ENCODE measurements around the gene DGLUCY.

Gene DGLUCY

DNA sequence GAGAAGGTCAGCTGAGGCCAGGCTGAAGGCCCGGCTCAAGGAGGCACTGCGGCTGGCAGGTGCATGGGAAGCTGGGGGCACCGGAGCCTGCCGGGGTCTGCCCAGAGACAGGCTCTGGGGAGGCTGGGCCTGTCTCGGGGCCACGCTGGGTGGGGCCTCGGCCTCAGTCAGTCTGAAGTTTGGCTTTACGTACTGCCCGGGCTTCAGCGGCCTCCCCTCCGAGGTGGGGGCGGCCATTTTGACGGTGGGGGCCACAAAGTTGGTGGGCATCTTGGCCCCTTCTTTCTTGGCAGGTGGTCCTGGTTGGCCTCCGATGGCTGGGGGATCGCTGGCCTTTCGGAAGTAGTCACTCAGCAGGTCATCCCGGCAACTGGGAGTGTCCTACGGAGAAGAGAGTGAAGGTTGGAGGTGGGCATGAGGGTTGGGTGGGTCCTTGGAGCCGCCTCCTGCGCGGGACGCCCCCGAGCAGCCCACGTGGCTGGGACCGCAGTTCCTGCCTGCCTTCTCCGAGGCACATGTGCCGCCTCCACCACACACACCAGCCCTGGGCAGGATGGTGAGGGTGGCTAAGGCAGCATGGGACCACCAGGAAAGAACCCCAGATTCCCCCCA lies 159.5 kb downstream of the DGLUCY start:
- DNase-seq (ENCODE audit: low read depth in 3 of 3, low spot score in 1 of 3) = no peak

DNA sequence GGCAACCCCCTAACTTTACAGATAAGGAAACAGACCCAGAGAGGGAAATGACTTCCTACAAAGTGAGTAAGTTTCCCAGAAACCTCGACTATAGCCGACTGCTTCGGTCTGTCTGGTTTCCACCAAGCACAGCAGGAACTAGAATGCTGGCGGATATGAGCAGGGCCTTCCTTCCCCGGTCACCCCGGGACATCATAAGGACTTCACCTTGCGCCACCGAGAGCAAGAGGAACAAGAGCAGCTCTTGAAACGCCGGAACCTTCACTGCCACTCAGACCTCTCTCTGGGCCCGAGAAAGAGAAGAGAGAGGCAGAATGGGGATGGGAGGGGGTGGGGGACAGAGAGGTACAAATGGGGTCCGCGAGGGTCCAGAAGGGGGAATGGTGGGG lies 160.0 kb downstream of the DGLUCY start:
- no peak for DNase-seq (ENCODE audit: low read depth in 3 of 3, low spot score in 1 of 3)

DNA sequence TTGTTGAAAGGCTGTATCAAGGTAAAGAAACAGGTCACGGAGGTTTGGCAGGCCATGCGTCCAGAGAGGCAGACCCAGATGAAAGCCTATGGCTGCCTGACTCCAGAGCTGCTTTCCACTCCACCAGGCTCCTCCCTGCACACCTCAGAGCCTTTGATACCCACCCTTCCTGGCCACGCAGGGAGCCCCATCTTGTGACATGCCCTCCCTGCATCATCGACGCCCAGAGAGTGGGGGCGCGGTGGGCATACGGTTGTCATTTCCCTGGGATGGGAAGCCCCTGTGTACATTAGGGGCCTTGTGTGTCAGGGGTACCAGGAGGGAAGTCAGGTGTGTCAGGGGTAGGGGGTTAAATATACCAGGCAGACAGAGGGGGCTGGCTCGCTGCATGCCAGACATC lies 160.9 kb downstream of the DGLUCY start:
- no peak for DNase-seq (ENCODE audit: low read depth in 3 of 3, low spot score in 1 of 3)
